ENCODE data around the gene REXO4.
A peak's percentile ranks its signal among the peaks of the same experiment; 100 is the strongest.

DNA sequence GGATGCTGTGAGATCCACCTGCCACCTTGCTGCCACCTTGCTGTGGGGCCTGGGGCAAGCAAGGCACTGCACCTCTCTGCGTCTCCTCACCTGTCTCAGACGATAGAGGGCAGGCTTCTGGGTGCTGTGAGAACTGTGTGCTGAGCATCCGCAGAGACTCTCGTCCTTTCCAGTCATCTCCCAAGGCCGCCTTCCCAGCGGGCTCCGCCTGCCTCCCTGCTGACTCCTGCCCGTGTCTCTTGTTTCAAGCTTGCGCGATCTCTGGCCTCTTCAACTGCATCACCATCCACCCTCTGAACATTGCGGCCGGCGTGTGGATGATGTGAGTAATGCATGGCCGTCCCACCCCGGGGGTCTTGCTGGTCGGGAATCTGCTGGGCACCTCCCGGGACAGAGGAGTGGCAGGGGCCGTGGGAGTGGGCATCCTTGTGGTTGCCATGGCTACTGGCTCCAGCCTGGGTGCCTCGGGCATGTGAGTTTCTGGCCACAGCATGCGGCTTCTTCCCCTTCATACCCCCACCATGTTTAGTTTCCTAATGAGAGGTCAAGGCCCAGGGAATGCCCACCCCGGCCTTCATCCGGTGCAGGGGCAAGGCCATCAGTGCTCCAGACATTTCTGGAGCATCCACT lies 45.5 kb upstream of the REXO4 start:
- peak; percentile 62 for TF ChIP-seq CTCF (tag by site-specific recombination; IDR thresholded peaks at IDR 0.05)
- no peak for TF ChIP-seq SCRT1 (tag by site-specific recombination; IDR thresholded peaks at IDR 0.05; ENCODE audit: borderline replicate concordance)
- no peak for TF ChIP-seq ZNF132 (tag by site-specific recombination; IDR thresholded peaks at IDR 0.05; ENCODE audit: borderline replicate concordance)
- TF ChIP-seq ZBTB21 (tag by site-specific recombination; IDR thresholded peaks at IDR 0.05): no peak
- no peak for TF ChIP-seq ZBTB1 (tag by site-specific recombination; IDR thresholded peaks at IDR 0.05)
- TF ChIP-seq REST (tag by site-specific recombination; IDR thresholded peaks at IDR 0.05): no peak
- TF ChIP-seq, protein P1, sequence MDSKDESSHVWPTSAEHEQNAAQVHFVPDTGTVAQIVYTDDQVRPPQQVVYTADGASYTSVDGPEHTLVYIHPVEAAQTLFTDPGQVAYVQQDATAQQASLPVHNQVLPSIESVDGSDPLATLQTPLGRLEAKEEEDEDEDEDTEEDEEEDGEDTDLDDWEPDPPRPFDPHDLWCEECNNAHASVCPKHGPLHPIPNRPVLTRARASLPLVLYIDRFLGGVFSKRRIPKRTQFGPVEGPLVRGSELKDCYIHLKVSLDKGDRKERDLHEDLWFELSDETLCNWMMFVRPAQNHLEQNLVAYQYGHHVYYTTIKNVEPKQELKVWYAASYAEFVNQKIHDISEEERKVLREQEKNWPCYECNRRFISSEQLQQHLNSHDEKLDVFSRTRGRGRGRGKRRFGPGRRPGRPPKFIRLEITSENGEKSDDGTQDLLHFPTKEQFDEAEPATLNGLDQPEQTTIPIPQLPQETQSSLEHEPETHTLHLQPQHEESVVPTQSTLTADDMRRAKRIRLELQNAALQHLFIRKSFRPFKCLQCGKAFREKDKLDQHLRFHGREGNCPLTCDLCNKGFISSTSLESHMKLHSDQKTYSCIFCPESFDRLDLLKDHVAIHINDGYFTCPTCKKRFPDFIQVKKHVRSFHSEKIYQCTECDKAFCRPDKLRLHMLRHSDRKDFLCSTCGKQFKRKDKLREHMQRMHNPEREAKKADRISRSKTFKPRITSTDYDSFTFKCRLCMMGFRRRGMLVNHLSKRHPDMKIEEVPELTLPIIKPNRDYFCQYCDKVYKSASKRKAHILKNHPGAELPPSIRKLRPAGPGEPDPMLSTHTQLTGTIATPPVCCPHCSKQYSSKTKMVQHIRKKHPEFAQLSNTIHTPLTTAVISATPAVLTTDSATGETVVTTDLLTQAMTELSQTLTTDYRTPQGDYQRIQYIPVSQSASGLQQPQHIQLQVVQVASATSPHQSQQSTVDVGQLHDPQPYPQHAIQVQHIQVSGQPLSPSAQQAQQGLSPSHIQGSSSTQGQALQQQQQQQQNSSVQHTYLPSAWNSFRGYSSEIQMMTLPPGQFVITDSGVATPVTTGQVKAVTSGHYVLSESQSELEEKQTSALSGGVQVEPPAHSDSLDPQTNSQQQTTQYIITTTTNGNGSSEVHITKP (tag by site-specific recombination; IDR thresholded peaks at IDR 0.05): no peak
- TF ChIP-seq ZNF423 (tag by site-specific recombination; IDR thresholded peaks at IDR 0.05): no peak
- TF ChIP-seq YY2 (tag by site-specific recombination; IDR thresholded peaks at IDR 0.05): no peak
- no peak for TF ChIP-seq ZSCAN18 (tag by site-specific recombination; IDR thresholded peaks at IDR 0.05)

All from HEK293 (cell line).